Ovary (tissue), 9 donors: Measurements from ENCODE around the gene SEC14L6. TPM values are rescaled to one million over a fixed set of nuclear protein-coding genes. Genes with fewer than 3 reads are reported as not detected.

Experiments
- DNase-seq, 5 donors: peaks; one replicate each; pipeline ENCODE4 v3.0.0-alpha.2; 2019 to 2020
- H3K27ac ChIP-seq, 2 donors: fragments of 200-600 bp; one replicate each; pipeline versions ENCODE4 v1.5.1 to v1.8.0; 2019 to 2022
- H3K27me3 ChIP-seq: fragments of 200-600 bp; one replicate; pipeline ENCODE4 v1.8.0; 2022
- H3K36me3 ChIP-seq: fragments of 200-600 bp; sonication (generic); one replicate; pipeline ENCODE4 v1.5.1; 2019
- H3K4me1 ChIP-seq: one replicate; pipeline ENCODE4 v1.8.1; 2013; ENCODE audit warnings: mild to moderate bottlenecking, moderate library complexity; ENCODE audit not compliant: insufficient read depth
- H3K4me3 ChIP-seq: fragments of 200-600 bp; sonication (generic); one replicate; pipeline ENCODE4 v1.5.1; 2017
- H3K9me3 ChIP-seq, 2 donors: fragments of 200-600 bp in 1 of 2; sonication (generic) in 1 of 2; one replicate each; pipeline versions ENCODE4 v1.5.1 to v1.8.1; 2013 to 2019; ENCODE audit warnings: mild to moderate bottlenecking in 1 of 2, moderate library complexity in 1 of 2
- EP300 ChIP-seq: sonication (generic); formaldehyde crosslinking; IDR thresholded peaks from one replicate; pipeline ENCODE4 v1.6.1; 2017; ENCODE audit warnings: antibody characterized with exemption
- POLR2A ChIP-seq: fragments of 450-650 bp; IDR thresholded peaks from one replicate; pipeline ENCODE4 v1.6.1; 2017; ENCODE audit warnings: antibody characterized with exemption, mild to moderate bottlenecking, moderate library complexity
- WGBS, 3 donors: extraction: QIAGEN DNeasy Blood & Tissue Kit in 1 of 3; methylation state at CpG; one replicate each; pipeline versions ENCODE4 v1.1.5 to v1.1.7; 2013 to 2017; 5-methylcytosine and 5-hydroxymethylcytosine counted together
- intact Hi-C, 4 donors: fragments of 100-400 bp; cut with DNase I; formaldehyde crosslinking; loops; one replicate each; pipeline versions ENCODE4 v1.11.0 to v1.15.1; 2022 to 2023
- polyA plus RNA-seq, 2 donors: library from polyadenylated mRNA; stranded (reverse); fragments of 200-250 nt in 1 of 2; fragments of 350-450 nt in 1 of 2; fragmentation: Illumina TruSeq in 1 of 2; extraction: RNeasy Lipid Tissue Mini Kit (QIAGEN cat#74804) in 1 of 2; gene quantifications; one replicate each; pipeline ENCODE4 v1.2.3, GENCODE V29; 2013 to 2014
- total RNA-seq, 7 donors: library from RNA; depleted of rRNA in 2 of 7; stranded (reverse); fragments of >200 nt in 2 of 7; fragmentation: NEBNext Ultra II Directional in 3 of 7; extraction: Animal tissue kit (Norgen Biotek cat#: 25700) in 3 of 7; gene quantifications; one replicate each; pipeline versions ENCODE4 v1.1.0 to v1.2.4, GENCODE V29; 2016 to 2023
- TF ChIP-seq, protein P1 (sequence below), 3 donors: fragments of 450-650 bp in 2 of 3; fragments of 200-600 bp in 1 of 3; IDR thresholded peaks; one replicate each; pipeline versions ENCODE4 v1.5.1 to v1.8.0; 2016 to 2022; ENCODE audit warnings: antibody characterized with exemption in 3 of 3, mild to moderate bottlenecking in 1 of 3
- donor health status: DM: no; HTN: no; CAD: no; lungs with moderate emphysema.
- donor health status: DM: no; HTN: no; CAD: no.
- donor health status: Bipolar disorder and iron deficiency.
- donor health status: DM: yes; HTN: yes; CAD: no.
- donor health status: DM: no; HTN: no; CAD: no.
- donor health status: DM: yes; HTN: yes; CAD: no.

SEC14L6 gene
- total and polyA plus RNA-seq, 9 donors: 0.92 to 2.8 (median 1.7) TPM

GRCh38 chr22:30486661-30487115 is 59.9 kb downstream of the SEC14L6 start:
- Histone ChIP-seq H3K27me3 (no peaks in the 10 kb centered on the region), H3K4me3 (no peak overlapping the region), H3K4me1 (no peaks in the 10 kb centered on the region), H3K27ac (no peak overlapping the region), H3K36me3 (no peaks in the 10 kb centered on the region), H3K9me3 (no peaks in the 10 kb centered on the region)
- TF ChIP-seq, protein P1, sequence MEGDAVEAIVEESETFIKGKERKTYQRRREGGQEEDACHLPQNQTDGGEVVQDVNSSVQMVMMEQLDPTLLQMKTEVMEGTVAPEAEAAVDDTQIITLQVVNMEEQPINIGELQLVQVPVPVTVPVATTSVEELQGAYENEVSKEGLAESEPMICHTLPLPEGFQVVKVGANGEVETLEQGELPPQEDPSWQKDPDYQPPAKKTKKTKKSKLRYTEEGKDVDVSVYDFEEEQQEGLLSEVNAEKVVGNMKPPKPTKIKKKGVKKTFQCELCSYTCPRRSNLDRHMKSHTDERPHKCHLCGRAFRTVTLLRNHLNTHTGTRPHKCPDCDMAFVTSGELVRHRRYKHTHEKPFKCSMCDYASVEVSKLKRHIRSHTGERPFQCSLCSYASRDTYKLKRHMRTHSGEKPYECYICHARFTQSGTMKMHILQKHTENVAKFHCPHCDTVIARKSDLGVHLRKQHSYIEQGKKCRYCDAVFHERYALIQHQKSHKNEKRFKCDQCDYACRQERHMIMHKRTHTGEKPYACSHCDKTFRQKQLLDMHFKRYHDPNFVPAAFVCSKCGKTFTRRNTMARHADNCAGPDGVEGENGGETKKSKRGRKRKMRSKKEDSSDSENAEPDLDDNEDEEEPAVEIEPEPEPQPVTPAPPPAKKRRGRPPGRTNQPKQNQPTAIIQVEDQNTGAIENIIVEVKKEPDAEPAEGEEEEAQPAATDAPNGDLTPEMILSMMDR (IDR thresholded peaks at IDR 0.05): no peak
- TF ChIP-seq EP300 (no peak), POLR2A (no peak)
- 66 to 74% (median 70%) methylated on average over 8 of the region's 8 CpGs for WGBS, 3 donors
- intact Hi-C loops: loop anchor here in 3 of 4 donors (2.0 to 10.0 kb wide), 4 partner anchors 94 to 382 kb away; partner anchors contain the start of gene OSM (in 2 of the 3)
- no peak for DNase-seq

DNA sequence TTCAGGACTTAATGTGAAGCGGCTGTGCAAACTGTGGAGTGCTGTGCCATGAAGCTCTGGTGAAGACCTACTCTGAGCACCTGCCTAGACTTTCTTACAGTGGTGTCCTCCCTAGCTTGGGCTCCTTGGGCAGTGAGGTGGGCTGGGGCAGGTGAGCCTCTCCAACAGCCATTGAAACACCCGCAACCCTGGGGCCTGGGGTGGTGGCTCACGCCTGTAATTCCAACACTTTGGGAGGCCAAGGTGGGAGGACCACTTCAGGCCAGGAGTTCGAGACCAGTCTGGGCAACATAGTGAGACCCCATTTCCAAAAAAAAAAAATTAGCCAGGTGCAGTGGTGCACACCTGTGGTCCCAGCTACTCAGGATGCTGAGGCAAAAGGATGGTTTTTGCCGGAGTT is 60.4 kb downstream of the SEC14L6 start:
- TF ChIP-seq, protein P1 (IDR thresholded peaks at IDR 0.05): no peak
- TF ChIP-seq POLR2A: no peak
- TF ChIP-seq EP300: no peak
- no peak for DNase-seq
- Histone ChIP-seq H3K27me3 (no peaks in the 10 kb centered on the region), H3K9me3 (no peaks in the 10 kb centered on the region), H3K36me3 (no peaks in the 10 kb centered on the region), H3K27ac (no peak overlapping the region), H3K4me3 (no peak overlapping the region), H3K4me1 (no peaks in the 10 kb centered on the region)
- intact Hi-C loops: loop anchor here in 3 of 4 donors (2.0 to 10.0 kb wide), 4 partner anchors 94 to 381 kb away; partner anchors contain the start of gene OSM (in 2 of the 3)
- 89 to 96% (median 89%) methylated on average over 5 of the region's 5 CpGs for WGBS, 3 donors

DNA sequence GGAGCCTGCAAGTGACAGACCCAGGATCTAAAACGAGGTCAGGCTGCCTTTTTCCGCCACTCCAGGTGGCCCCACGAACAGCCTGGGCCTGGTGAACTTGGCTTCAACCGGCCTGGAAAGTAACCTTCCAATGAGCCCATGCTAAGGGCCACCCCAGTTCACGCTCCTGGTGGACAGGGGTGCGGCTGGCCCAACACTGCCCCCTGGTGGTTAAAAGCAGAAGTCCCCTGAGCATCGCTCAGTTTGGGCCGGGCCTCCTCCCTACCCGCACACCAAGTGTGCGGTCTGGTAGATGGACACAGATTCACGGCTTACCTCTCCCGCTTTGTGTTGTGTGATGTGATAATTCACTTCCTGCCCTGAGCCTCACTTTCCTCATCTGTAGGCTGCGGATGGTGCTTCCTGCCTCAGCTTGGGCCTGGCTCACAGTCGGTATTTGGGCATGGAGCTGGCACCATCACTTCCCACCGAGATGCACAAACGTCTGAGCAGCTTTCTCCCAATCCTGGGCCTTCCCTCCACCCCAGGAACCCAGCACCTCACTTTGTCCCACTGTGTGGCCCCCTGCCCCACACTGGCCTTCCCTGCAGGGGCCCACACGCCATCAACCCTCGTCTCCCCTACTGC is 61.1 kb downstream of the SEC14L6 start:
- intact Hi-C loops: loop anchor here in 3 of 4 donors (5.0 to 10.0 kb wide), 3 partner anchors 93 to 381 kb away; partner anchors contain the start of gene OSM (in 2 of the 3)
- H3K4me3 ChIP-seq: no peak overlapping the region
- WGBS, 3 donors: 24 to 27% (median 25%) methylated on average over 18 of the region's 18 CpGs
- no peak overlapping the region for H3K27ac ChIP-seq
- H3K27me3 ChIP-seq: no peaks in the 10 kb centered on the region
- H3K36me3 ChIP-seq: no peaks in the 10 kb centered on the region
- TF ChIP-seq, protein P1 (IDR thresholded peaks at IDR 0.05): peak; percentile 90 to 93 (median 93)
- TF ChIP-seq EP300: no peak
- DNase-seq: peak; percentile 63 to 83 (median 74)
- H3K4me1 ChIP-seq: no peaks in the 10 kb centered on the region
- no peaks in the 10 kb centered on the region for H3K9me3 ChIP-seq

- Histone ChIP-seq H3K27me3 (no peaks in the 10 kb centered on the region), H3K9me3 (peaks cover 0 to 6% of the 10 kb centered on the region in 2 donors), H3K36me3 (no peaks in the 10 kb centered on the region), H3K27ac (no peak overlapping the region), H3K4me1 (no peaks in the 10 kb centered on the region), H3K4me3 (no peak overlapping the region)
- TF ChIP-seq POLR2A (no peak), EP300 (no peak)
- TF ChIP-seq, protein P1 (IDR thresholded peaks at IDR 0.05): no peak
- DNase-seq: no peak
- intact Hi-C loops: loop anchor here in 3 of 4 donors (5.0 to 10.0 kb wide), 4 partner anchors 36 to 378 kb away; partner anchors contain the start of gene OSM (in 2 of the 3)
- 90 to 97% (median 91%) methylated on average over 1 of the region's 1 CpG for WGBS, 3 donors
These were observed 63.4 kb downstream of the SEC14L6 start for GRCh38 chr22:30483169-30483568.
